ENCODE measurements around the gene FKBP2. TPM values are rescaled to one million over a fixed set of nuclear protein-coding genes. Genes with fewer than 3 reads are reported as not detected.

Gene FKBP2
- total and polyA plus RNA-seq, 2 of the 4 experiments (the other 2 are of a cell fraction), result 36.2 to 76.4 TPM

DNA sequence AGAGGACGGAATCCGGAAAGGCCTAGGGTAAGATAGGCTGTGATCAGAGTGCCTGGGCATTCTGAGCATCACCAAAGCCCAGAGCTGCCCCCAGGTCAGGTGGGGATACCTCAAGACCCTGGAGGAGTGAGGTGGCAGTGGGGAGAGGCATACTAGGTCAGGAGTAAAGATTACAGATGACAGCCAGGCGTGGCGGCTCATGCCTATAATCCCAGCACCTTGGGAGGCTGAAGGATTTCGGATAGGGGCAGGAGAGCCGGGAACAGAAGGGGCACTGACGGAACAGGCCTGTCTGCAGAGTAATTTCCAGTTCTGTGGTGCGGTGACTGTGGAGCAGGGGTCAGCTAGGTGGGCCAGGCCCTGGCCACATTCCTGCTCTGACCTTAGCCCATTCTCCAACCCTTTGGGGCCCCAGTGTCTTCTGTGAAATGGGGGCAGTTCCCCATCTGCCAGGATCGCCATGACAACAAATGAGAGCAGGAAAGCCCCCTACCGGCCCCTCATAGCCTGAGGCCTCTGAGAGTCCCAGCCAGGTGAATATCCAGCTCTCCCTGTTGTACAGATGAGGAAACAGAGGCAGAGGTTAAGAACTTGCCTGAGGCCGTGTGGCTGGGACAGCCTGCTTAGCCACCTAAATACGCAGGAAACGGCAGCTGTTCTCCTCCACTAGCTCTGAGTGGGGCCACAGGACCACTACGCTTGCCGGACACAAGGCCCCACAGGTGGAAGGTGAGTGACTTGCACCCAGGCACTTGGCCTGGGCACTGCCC lies 34.3 kb downstream of the FKBP2 start (continued):
- TF ChIP-seq, protein P1, sequence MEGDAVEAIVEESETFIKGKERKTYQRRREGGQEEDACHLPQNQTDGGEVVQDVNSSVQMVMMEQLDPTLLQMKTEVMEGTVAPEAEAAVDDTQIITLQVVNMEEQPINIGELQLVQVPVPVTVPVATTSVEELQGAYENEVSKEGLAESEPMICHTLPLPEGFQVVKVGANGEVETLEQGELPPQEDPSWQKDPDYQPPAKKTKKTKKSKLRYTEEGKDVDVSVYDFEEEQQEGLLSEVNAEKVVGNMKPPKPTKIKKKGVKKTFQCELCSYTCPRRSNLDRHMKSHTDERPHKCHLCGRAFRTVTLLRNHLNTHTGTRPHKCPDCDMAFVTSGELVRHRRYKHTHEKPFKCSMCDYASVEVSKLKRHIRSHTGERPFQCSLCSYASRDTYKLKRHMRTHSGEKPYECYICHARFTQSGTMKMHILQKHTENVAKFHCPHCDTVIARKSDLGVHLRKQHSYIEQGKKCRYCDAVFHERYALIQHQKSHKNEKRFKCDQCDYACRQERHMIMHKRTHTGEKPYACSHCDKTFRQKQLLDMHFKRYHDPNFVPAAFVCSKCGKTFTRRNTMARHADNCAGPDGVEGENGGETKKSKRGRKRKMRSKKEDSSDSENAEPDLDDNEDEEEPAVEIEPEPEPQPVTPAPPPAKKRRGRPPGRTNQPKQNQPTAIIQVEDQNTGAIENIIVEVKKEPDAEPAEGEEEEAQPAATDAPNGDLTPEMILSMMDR (conservative IDR thresholded peaks at IDR 0.05; ENCODE audit: low read depth, low read length), result no peak
- TF ChIP-seq CHD1 (IDR thresholded peaks at IDR 0.05; ENCODE audit: low read depth, low read length), result no peak

DNA sequence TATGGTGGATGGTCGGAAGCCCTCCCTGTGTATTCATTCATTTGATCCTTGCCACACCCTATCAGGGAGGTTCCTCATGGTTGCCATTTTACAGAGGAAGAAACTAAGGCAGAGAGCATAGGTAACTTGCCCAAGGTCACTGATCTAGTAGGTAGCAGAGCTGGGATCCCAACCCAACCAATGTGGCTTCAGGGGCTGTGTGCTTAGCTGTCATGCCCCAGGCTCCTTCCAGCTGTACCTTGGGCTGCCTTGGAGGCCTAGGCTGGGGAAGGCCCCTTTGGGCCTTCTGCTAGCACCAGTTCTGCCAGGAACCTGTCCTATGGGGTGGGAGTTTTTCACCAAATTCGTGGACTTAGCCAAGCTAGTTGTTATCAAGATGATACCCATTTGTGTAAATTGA lies 34.9 kb downstream of the FKBP2 start:
- TF ChIP-seq, protein P1 (conservative IDR thresholded peaks at IDR 0.05; ENCODE audit: low read depth, low read length), result no peak
- TF ChIP-seq MAZ (IDR thresholded peaks at IDR 0.05; ENCODE audit: borderline replicate concordance, low read depth, low read length), result no peak
- TF ChIP-seq RAD21 (IDR thresholded peaks at IDR 0.05; ENCODE audit: low read length), result no peak
- no peak for TF ChIP-seq BHLHE40 (IDR thresholded peaks at IDR 0.05; ENCODE audit: low read depth, low read length)
- no peak for TF ChIP-seq CHD1 (IDR thresholded peaks at IDR 0.05; ENCODE audit: low read depth, low read length)
- TF ChIP-seq MAFK (IDR thresholded peaks at IDR 0.05; ENCODE audit: low read depth, low read length), result no peak
- no peak overlapping the region for H2BK5ac ChIP-seq (ENCODE audit: low read depth, low read length, poor library complexity, severe bottlenecking)
- no peak overlapping the region for H3K14ac ChIP-seq (replicated peaks; ENCODE audit: low read depth, low read length)
- no peak overlapping the region for H4K91ac ChIP-seq (ENCODE audit: insufficient read depth, low read depth, low read length)
- dilution Hi-C loops (cut with HindIII; ENCODE audit: low sequenced_read_pairs, unreplicated experiment), result no loop called here
- DNase-seq (no peak), ATAC-seq (ENCODE audit: low read depth) (no peak)
- ChIA-PET CTCF (interaction anchor here (1.0 to 1.3 kb wide), 2 partner anchors 71 to 79 kb away, joined by 3 to 4 read pairs; no protein-coding TSS in a partner anchor), POLR2A (ENCODE audit: unreplicated experiment) (no interaction called here)
- BruUV-seq (replicated peaks), result no TSS peak
- H2AK9ac ChIP-seq (replicated peaks; ENCODE audit: low read depth, low read length, poor library complexity), result no peak overlapping the region
- no peak overlapping the region for H3K18ac ChIP-seq (ENCODE audit: low read depth, low read length)
- peaks cover 9 to 19% of the 10 kb centered on the region in 2 experiments for H3K79me1 ChIP-seq (ENCODE audit: low read depth in 1 of 2, low read length in 2 of 2)
- H4K5ac ChIP-seq (ENCODE audit: low read depth, low read length), result no peak overlapping the region
- H3K9me3 ChIP-seq (ENCODE audit: control insufficient read depth, insufficient read depth, low read length), result no peaks in the 10 kb centered on the region
- no peak overlapping the region for H3K9ac ChIP-seq (ENCODE audit: low read depth, low read length)
- H3K27me3 ChIP-seq (ENCODE audit: control insufficient read depth, insufficient read depth, low read length), result no peaks in the 10 kb centered on the region
- no peak overlapping the region for H3K56ac ChIP-seq (ENCODE audit: extremely low read depth, insufficient read depth, low read length)
- no peaks in the 10 kb centered on the region for H4K20me1 ChIP-seq (ENCODE audit: insufficient read depth, low read length)
- H3K4me1 ChIP-seq (ENCODE audit: control insufficient read depth, insufficient read depth, low read length), result peaks cover 4% of the 10 kb centered on the region
- H2BK15ac ChIP-seq (ENCODE audit: low read depth, low read length), result no peak overlapping the region
- no peak overlapping the region for H3K4me2 ChIP-seq (ENCODE audit: low read depth, low read length)
- no peak overlapping the region for H3K27ac ChIP-seq (ENCODE audit: insufficient read depth, low read length)
- H2BK20ac ChIP-seq (ENCODE audit: low read depth, low read length), result no peak overlapping the region
- no CpG with 5 or more reads among the region's 2 CpGs for WGBS, 2 experiments (ENCODE audit: extremely low coverage in 2 of 2, insufficient read length in 1 of 2)
- no peak overlapping the region for H3K4ac ChIP-seq (ENCODE audit: low read depth, low read length)
- H3K9me1 ChIP-seq (ENCODE audit: insufficient read depth, low read length), result peaks cover 5% of the 10 kb centered on the region; the same call in 1 of the 2 replicates
- no peak overlapping the region for H4K8ac ChIP-seq (ENCODE audit: low read depth in 2 of 2, low read length in 2 of 2)
- H2BK120ac ChIP-seq (ENCODE audit: low read depth, low read length), result no peak overlapping the region
- H3K4me3 ChIP-seq (ENCODE audit: insufficient read depth, low read depth, low read length), result no peak overlapping the region
- no peak overlapping the region for H2AFZ ChIP-seq (replicated peaks; ENCODE audit: low read length, poor library complexity)
- intact Hi-C loops (cut with micrococcal nuclease), result no loop called here
- in situ Hi-C loops (cut with MboI; ENCODE audit: low sequenced_read_pairs), result no loop called here
- no peak overlapping the region for H3K23ac ChIP-seq (ENCODE audit: low read depth, low read length)
- no peak overlapping the region for H2AK5ac ChIP-seq (ENCODE audit: low read depth, low read length)
- H3K36me3 ChIP-seq (ENCODE audit: control insufficient read depth, insufficient read depth, low read length), result peaks cover 30% of the 10 kb centered on the region
